Hepatocyte (in vitro differentiated cells): ENCODE results near the gene KIF26B.

Experiments used
- EZH2 ChIP-seq: fragments of 200-600 bp; sonication (generic); IDR thresholded peaks from 2 replicates; pipeline ENCODE4 v1.6.1; 2016; ENCODE audit warnings: antibody characterized with exemption, mild to moderate bottlenecking, borderline replicate concordance
- EZH2phosphoT487 ChIP-seq: fragments of 200-600 bp; sonication (generic); IDR thresholded peaks from one replicate; pipeline ENCODE4 v1.6.1; 2018; ENCODE audit warnings: antibody characterized with exemption, mild to moderate bottlenecking, low read depth, moderate library complexity; ENCODE audit not compliant: unreplicated experiment, severe bottlenecking
- TF ChIP-seq, protein P1 (sequence below): fragments of 200-600 bp; sonication (generic); IDR thresholded peaks from 2 replicates; pipeline ENCODE4 v1.5.1; 2016; ENCODE audit warnings: antibody characterized with exemption, mild to moderate bottlenecking; ENCODE audit not compliant: poor library complexity

DNA sequence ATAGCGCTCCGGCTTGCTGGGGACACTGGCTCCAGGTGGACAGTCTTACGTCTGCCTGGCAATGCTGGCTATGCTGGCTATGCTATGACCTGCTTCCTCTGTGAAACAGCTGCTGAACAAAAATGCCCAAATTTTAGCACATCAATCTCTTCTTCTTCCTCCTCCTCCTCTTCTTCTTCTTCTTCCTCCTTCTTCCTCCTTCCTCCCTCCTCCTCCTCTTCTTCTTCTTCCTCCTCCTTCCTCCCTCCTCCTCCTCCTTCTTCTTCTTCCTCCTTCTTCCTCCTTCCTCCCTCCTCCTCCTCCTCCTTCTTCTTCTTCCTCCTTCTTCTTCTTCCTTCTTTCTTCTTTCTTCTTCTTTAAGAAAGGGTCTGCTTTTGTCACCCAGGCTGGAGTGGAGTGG lies 401.3 kb downstream of the KIF26B start:
- TF ChIP-seq, protein P1, sequence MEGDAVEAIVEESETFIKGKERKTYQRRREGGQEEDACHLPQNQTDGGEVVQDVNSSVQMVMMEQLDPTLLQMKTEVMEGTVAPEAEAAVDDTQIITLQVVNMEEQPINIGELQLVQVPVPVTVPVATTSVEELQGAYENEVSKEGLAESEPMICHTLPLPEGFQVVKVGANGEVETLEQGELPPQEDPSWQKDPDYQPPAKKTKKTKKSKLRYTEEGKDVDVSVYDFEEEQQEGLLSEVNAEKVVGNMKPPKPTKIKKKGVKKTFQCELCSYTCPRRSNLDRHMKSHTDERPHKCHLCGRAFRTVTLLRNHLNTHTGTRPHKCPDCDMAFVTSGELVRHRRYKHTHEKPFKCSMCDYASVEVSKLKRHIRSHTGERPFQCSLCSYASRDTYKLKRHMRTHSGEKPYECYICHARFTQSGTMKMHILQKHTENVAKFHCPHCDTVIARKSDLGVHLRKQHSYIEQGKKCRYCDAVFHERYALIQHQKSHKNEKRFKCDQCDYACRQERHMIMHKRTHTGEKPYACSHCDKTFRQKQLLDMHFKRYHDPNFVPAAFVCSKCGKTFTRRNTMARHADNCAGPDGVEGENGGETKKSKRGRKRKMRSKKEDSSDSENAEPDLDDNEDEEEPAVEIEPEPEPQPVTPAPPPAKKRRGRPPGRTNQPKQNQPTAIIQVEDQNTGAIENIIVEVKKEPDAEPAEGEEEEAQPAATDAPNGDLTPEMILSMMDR = no peak
- TF ChIP-seq EZH2phosphoT487 (no peak), EZH2 (no peak)
